ENCODE data around the gene PTCD1. TPM values are rescaled to one million over a fixed set of nuclear protein-coding genes. Genes with fewer than 3 reads are reported as not detected.
"Not testable (repeated sequence)": the region's sequence is repeated elsewhere in the genome, so short reads cannot be mapped to it uniquely, and the experiment has no call there.

PTCD1 gene
- polyA plus RNA-seq, 1 donor from 2014 or later, result 5.5 TPM

DNA sequence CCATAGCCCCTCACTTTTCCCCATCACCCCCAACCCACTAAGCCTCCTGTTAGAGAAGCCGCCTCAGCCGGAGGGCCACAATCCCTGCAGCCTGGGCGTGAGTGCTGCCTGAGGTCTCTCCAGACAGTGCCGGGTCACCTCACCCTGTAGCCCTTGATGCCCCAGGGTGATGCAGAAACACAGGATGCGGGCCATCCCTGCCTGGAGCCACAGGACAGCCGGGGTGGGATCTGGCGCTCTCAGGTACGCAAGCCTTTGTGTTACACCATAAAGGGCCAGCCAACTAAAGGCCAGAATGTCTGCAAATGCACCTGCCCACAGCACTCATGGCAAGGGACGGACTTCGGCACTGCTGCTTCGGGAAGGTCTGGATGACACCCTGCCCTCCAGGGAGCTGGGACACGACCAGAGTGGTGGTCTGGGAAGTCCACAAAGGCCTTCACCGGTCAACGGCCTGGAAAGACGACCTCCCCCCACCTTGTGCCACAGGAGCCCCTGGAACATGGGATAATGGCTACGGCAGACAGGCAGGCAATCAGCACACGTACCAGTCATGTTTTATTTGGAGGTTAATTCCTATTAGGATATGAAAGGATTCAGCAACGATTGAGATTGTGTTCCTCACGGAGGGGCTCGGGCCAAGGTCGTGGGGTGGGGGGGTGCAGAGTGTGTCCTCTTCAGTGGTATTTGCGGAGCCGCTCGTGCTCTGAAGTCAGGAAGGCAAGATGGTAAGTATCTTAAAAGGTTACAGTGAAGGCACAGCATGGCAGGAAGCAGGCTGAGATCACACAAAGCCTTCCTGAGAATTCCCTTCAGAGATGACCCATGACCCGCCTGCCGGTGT, 19.3 kb upstream of the PTCD1 start:
- Mint-ChIP-seq H3K4me3 (no peak overlapping the region), H3K9me3 (no peaks in the 10 kb centered on the region), H3K27me3 (no peaks in the 10 kb centered on the region), H3K27ac (no peak overlapping the region), H3K4me1 (peaks cover 0 to 12% (median 9%) of the 10 kb centered on the region in 3 donors), H3K36me3 (peaks cover 3% of the 10 kb centered on the region)

DNA sequence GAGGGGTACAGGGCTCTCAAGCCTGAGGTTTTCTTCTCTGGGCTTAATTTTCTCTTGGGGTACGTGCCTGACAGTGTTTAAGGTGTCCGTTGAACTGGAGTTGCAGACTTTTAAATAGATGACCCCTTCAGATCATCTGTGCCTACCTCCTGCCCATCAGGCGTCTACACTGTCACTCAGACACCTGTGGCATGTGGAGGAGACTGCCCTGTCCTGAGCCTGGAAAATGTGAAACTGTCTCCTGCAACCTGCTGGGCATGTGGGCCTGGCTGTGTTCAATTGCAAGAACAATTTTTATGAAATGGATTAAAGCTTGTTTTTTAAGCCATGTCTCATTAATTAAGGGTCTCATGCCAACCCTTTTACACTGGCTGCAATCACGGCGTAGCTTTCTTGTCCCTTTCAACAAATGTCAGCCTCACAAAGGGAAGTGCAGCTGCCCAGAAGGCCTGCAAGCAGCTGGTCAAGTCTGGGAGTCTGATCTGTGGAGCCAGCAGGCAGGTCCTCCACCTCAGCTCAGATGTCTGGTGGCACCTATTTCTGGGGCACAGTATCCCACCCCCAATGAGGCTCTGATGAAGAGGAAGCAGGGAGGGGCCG, 18.6 kb upstream of the PTCD1 start:
- H3K4me3 Mint-ChIP-seq, result no peak overlapping the region
- no peaks in the 10 kb centered on the region for H3K36me3 Mint-ChIP-seq
- peaks cover 0 to 12% (median 6%) of the 10 kb centered on the region in 3 donors for H3K4me1 Mint-ChIP-seq
- H3K9me3 Mint-ChIP-seq, result no peaks in the 10 kb centered on the region
- no peaks in the 10 kb centered on the region for H3K27me3 Mint-ChIP-seq
- H3K27ac Mint-ChIP-seq, result no peak overlapping the region

DNA sequence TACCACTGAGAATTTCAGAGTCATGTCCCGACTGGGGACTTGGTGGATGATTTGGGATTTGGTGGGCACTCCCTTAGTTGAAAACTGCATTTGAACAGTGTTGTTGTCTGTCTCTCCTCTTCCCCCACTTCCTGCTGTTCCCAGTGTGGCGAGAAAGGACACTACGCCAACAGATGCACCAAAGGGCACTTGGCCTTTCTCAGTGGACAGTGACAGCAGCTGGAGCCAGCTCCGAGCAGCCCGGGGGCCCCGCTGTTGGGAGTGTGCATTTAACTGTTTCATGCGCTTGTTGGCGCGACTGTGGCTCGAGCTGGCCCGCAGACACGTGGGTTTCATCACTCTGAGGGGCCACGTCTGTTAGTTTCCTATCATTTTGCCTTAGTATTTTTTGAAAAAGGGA, 17.7 kb upstream of the PTCD1 start:
- no peaks in the 10 kb centered on the region for H3K27me3 Mint-ChIP-seq
- no peak overlapping the region for H3K27ac Mint-ChIP-seq
- no peak overlapping the region for H3K4me3 Mint-ChIP-seq
- no peaks in the 10 kb centered on the region for H3K36me3 Mint-ChIP-seq
- H3K9me3 Mint-ChIP-seq, result no peaks in the 10 kb centered on the region
- H3K4me1 Mint-ChIP-seq, result peaks cover 0 to 12% (median 6%) of the 10 kb centered on the region in 3 donors

DNA sequence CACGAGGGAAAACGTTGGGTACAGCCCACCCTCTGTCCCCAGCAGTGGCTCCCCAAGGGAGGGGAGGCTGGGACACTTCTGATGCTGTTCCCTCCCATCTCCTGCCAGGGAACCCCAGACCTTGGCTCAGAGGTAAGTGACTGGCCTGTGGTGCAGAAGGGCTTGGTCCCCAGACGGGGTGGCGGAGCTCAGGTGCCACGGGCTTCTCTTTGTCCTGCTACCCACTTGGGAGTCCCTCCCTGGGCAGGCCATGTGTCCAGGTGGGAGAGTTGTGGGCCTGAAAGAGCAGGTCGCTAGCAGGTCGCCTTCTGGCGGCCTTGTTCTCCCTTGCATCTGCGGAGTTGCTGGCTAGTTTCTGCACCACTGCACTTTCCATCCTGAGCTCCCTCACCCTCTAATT, 17.3 kb upstream of the PTCD1 start:
- H3K27me3 Mint-ChIP-seq, result no peaks in the 10 kb centered on the region
- H3K27ac Mint-ChIP-seq, result peak overlapping the region in 1 of 3 donors; percentile 53
- H3K9me3 Mint-ChIP-seq, result no peaks in the 10 kb centered on the region
- peaks cover 0 to 12% (median 6%) of the 10 kb centered on the region in 3 donors for H3K4me1 Mint-ChIP-seq
- H3K36me3 Mint-ChIP-seq, result no peaks in the 10 kb centered on the region
- no peak overlapping the region for H3K4me3 Mint-ChIP-seq

DNA sequence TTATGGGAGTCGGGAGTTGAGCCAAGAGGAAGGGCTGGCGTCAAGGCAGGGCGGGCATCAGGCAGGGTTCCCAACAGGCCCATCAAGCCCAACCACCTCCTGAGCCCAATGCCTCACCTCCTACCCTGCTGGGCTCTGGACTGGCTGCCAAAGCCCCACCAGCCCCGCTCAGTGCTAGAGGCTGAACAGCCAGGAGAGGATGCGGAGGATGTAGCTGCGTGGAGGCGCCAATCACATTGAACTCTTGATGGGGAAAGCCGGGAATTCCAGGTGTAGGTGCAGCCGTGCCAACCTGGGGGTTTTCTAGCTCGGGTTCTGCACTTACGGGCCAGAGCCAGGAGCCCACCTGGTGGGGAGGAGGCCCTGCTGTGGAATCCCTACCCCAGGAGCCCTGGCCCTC, 14.5 kb upstream of the PTCD1 start:
- H3K27ac Mint-ChIP-seq, result no peak overlapping the region
- H3K4me1 Mint-ChIP-seq, result no peaks in the 10 kb centered on the region
- no peaks in the 10 kb centered on the region for H3K9me3 Mint-ChIP-seq
- no peaks in the 10 kb centered on the region for H3K27me3 Mint-ChIP-seq
- no peaks in the 10 kb centered on the region for H3K36me3 Mint-ChIP-seq
- H3K4me3 Mint-ChIP-seq, result no peak overlapping the region

- Mint-ChIP-seq H3K9me3 (no peaks in the 10 kb centered on the region), H3K4me1 (no peaks in the 10 kb centered on the region), H3K4me3 (no peak overlapping the region), H3K36me3 (no peaks in the 10 kb centered on the region), H3K27me3 (no peaks in the 10 kb centered on the region), H3K27ac (no peak overlapping the region)
Observed at GRCh38 chr7:99452541-99452940, 13.9 kb upstream of the PTCD1 start.

DNA sequence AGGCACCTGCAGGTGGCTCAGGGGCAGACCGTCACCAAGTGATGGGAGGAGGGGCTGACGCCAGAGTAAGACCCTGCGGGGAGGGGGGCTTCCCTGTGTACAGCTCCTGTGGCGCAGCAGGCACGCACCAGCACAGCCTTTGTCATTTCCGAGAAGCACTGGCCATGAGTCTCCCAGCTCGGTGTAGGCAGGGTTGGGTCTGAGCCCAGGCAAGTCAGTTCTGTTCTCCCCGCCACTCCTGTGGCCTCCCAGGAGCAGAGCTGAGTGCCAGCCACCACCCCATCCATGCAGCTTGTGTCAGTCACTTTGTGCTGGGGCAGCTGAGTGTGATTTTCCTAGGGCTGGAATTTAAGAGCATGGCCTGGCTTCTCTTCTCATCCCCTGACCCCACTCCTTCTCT, 13.3 kb upstream of the PTCD1 start:
- no peak overlapping the region for H3K4me3 Mint-ChIP-seq
- no peaks in the 10 kb centered on the region for H3K36me3 Mint-ChIP-seq
- H3K4me1 Mint-ChIP-seq, result no peaks in the 10 kb centered on the region
- H3K27ac Mint-ChIP-seq, result no peak overlapping the region
- no peaks in the 10 kb centered on the region for H3K9me3 Mint-ChIP-seq
- no peaks in the 10 kb centered on the region for H3K27me3 Mint-ChIP-seq

GRCh38 chr7:99449326-99449725, 10.7 kb upstream of the PTCD1 start:
- no peak overlapping the region for H3K27ac Mint-ChIP-seq
- H3K4me1 Mint-ChIP-seq, result peaks cover 0 to 6% (median 3%) of the 10 kb centered on the region in 3 donors
- H3K4me3 Mint-ChIP-seq, result peak overlapping the region in 1 of 4 donors; percentile 68
- H3K27me3 Mint-ChIP-seq, result no peaks in the 10 kb centered on the region
- H3K9me3 Mint-ChIP-seq, result no peaks in the 10 kb centered on the region
- H3K36me3 Mint-ChIP-seq, result peaks cover 2% of the 10 kb centered on the region

GRCh38 chr7:99448855-99449254, 10.3 kb upstream of the PTCD1 start:
- Mint-ChIP-seq H3K4me1 (peaks cover 0 to 7% (median 3%) of the 10 kb centered on the region in 3 donors), H3K27ac (no peak overlapping the region), H3K36me3 (peaks cover 2% of the 10 kb centered on the region)

DNA sequence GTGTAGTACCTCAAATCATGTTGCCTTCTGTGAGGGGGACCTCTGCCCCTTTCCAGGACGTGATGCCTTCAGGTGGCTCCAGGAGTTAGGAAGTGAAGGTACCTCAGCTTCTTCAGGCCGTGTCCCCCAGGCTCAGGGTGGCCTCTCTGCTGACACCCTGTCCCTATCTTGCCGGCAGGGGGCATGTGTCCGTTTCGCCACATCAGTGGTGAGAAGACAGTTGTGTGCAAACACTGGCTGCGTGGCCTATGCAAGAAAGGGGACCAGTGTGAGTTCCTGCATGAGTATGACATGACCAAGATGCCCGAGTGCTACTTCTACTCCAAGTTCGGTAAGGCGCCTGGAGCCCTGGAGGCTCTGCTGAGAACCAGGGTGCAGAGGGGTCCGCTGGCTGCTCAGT, 9.3 kb upstream of the PTCD1 start:
- no peak overlapping the region for H3K27ac Mint-ChIP-seq
- no peaks in the 10 kb centered on the region for H3K9me3 Mint-ChIP-seq
- peaks cover 4 to 8% (median 6%) of the 10 kb centered on the region in 3 donors for H3K4me1 Mint-ChIP-seq
- peaks cover 2% of the 10 kb centered on the region for H3K36me3 Mint-ChIP-seq
- H3K27me3 Mint-ChIP-seq, result no peaks in the 10 kb centered on the region
- no peak overlapping the region for H3K4me3 Mint-ChIP-seq

More at GRCh38 chr7:99448855-99449254, 10.3 kb upstream of the PTCD1 start:
- no peaks in the 10 kb centered on the region for H3K27me3 Mint-ChIP-seq
- H3K4me3 Mint-ChIP-seq, result no peak overlapping the region
- no peaks in the 10 kb centered on the region for H3K9me3 Mint-ChIP-seq

DNA sequence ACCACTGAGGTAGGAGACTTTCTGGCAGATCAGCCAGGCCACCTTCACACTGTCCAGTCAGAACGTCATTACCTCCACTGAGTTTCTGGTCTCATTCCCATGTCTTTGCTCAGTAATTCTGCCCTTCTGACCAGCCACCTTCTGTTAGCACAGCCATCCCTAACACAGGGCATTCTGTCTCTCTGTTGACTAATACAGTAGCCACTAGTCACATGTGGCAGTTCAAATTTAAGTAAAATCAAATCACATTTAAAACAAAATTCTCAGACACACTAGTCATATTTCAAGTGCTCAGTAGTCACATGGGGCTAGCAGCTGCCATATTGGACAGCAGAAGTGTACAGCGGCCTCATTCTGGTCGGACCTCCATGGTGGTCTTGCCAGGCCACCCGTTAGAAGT, 7.5 kb upstream of the PTCD1 start:
- no peak overlapping the region for H3K27ac Mint-ChIP-seq
- no peaks in the 10 kb centered on the region for H3K9me3 Mint-ChIP-seq
- peaks cover 9 to 12% (median 10%) of the 10 kb centered on the region in 3 donors for H3K4me1 Mint-ChIP-seq
- H3K4me3 Mint-ChIP-seq, result no peak overlapping the region
- peaks cover 2% of the 10 kb centered on the region for H3K36me3 Mint-ChIP-seq
- no peaks in the 10 kb centered on the region for H3K27me3 Mint-ChIP-seq

DNA sequence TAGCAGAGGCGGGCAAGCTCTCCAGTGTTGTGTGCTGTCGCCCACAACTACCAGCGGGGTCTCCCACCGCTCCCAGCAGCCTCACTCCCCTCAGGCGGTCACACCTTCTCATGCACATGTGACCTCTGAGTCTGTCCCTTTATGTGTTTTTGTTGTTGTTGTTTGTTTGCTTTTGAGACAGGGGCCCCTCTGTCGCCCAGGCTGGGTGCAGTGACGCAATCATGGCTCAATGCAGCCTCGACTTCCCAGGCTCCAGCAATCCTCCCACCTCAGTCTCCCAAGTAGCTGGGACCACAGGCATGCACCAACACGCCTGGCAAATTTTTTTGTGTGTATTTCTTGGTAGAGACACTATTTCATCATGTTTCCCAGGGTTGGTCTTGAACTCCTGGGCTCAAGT, 1.6 kb upstream of the PTCD1 start:
- peaks cover 12 to 27% (median 27%) of the 10 kb centered on the region in 3 donors for H3K4me1 Mint-ChIP-seq

GRCh38 chr7:99437946-99438572, 539 bp downstream of the PTCD1 start:
- no peaks in the 10 kb centered on the region for H3K9me3 Mint-ChIP-seq
- H3K36me3 Mint-ChIP-seq, result no peaks in the 10 kb centered on the region
- H3K4me1 Mint-ChIP-seq, result peaks cover 4 to 24% (median 22%) of the 10 kb centered on the region in 3 donors
- H3K4me3 Mint-ChIP-seq, result peak overlapping the region; percentile 96 to 99 (median 96)
- H3K27me3 Mint-ChIP-seq, result no peaks in the 10 kb centered on the region
- H3K27ac Mint-ChIP-seq, result peak overlapping the region in 2 of 3 donors; percentile 72 to 97

More for the DNA sequence above, 1.6 kb upstream of the PTCD1 start:
- H3K9me3 Mint-ChIP-seq, result no peaks in the 10 kb centered on the region
- no peaks in the 10 kb centered on the region for H3K27me3 Mint-ChIP-seq
- peak overlapping the region in 2 of 3 donors; percentile 70 to 80 for H3K27ac Mint-ChIP-seq
- H3K4me3 Mint-ChIP-seq, result peak overlapping the region; percentile 96 to 99 (median 96)
- H3K36me3 Mint-ChIP-seq, result peaks cover 2% of the 10 kb centered on the region

GRCh38 chr7:99433158-99433557, 5.4 kb downstream of the PTCD1 start:
- Mint-ChIP-seq H3K27me3 (no peaks in the 10 kb centered on the region), H3K4me1 (peaks cover 0 to 3% (median 0%) of the 10 kb centered on the region in 3 donors), H3K9me3 (no peaks in the 10 kb centered on the region), H3K4me3 (no peak overlapping the region), H3K36me3 (peaks cover 1% of the 10 kb centered on the region), H3K27ac (no peak overlapping the region)

GRCh38 chr7:99431756-99432540, 6.7 kb downstream of the PTCD1 start:
- not testable (repeated sequence) for H3K27ac Mint-ChIP-seq

More at GRCh38 chr7:99431756-99432540, 6.7 kb downstream of the PTCD1 start:
- not testable (repeated sequence) for H3K36me3 Mint-ChIP-seq, H3K4me1 Mint-ChIP-seq, H3K27me3 Mint-ChIP-seq, H3K9me3 Mint-ChIP-seq, H3K4me3 Mint-ChIP-seq
